PC-9 (cell line): ENCODE measurements around the gene STK32B. TPM values are rescaled to one million over a fixed set of nuclear protein-coding genes. Genes with fewer than 3 reads are reported as not detected.

Experiments used
- BruUV-seq: library from RNA; stranded (reverse); fragments of 400-500 nt; replicated peaks from 2 replicates; lab custom pipeline; 2021; lab: Mats Ljungman, UMichigan
- CTCF ChIA-PET: fragments of 300-600 bp; sonication (Branson Sonifier 250); formaldehyde crosslinking; loops from one replicate; lab custom pipeline; 2022; ENCODE audit warnings: antibody characterized with exemption; lab: Charles Lee
- POLR2A ChIA-PET: fragments of 300-600 bp; sonication (Branson Sonifier 250); formaldehyde crosslinking; loops from one replicate; lab custom pipeline; 2022; ENCODE audit warnings: antibody characterized with exemption; ENCODE audit not compliant: unreplicated experiment; lab: Charles Lee
- DNase-seq, 2 experiments: peaks; one replicate each; pipeline versions ENCODE4 v3.0.0 to v3.0.0-alpha.2; 2015 to 2022; ENCODE audit warnings: mixed read lengths in 1 of 2
- H2AFZ ChIP-seq: fragments of 200-600 bp; sonication (generic); 2 replicates; pipeline ENCODE4 v1.8.1; 2017; ENCODE audit warnings: antibody characterized with exemption
- H3F3A ChIP-seq: fragments of 200-600 bp; sonication (generic); 2 replicates; pipeline ENCODE4 v1.8.1; 2017; ENCODE audit warnings: antibody characterized with exemption, mild to moderate bottlenecking, low read depth; ENCODE audit not compliant: insufficient read depth
- H3K27ac ChIP-seq: fragments of 200-600 bp; sonication (generic); 2 replicates; pipeline ENCODE4 v1.6.1; 2016; ENCODE audit warnings: mixed run types
- H3K27me3 ChIP-seq: fragments of 200-600 bp; sonication (generic); 2 replicates; pipeline ENCODE4 v1.6.1; 2016; ENCODE audit warnings: low read depth, mixed run types; ENCODE audit not compliant: insufficient read depth
- H3K36me3 ChIP-seq: fragments of 200-600 bp; sonication (generic); 2 replicates; pipeline ENCODE4 v1.6.1; 2016; ENCODE audit warnings: low read depth, mixed run types
- H3K4me1 ChIP-seq: fragments of 200-600 bp; sonication (generic); replicated peaks from 2 replicates; pipeline ENCODE4 v1.6.1; 2016; ENCODE audit warnings: mixed run types; ENCODE audit not compliant: insufficient read depth
- H3K4me2 ChIP-seq: fragments of 200-600 bp; sonication (generic); 2 replicates; pipeline ENCODE4 v1.6.1; 2017; ENCODE audit warnings: mixed run types
- H3K4me3 ChIP-seq: fragments of 200-600 bp; sonication (generic); 2 replicates; pipeline ENCODE4 v1.6.1; 2016; ENCODE audit warnings: mixed run types
- H3K79me2 ChIP-seq: fragments of 200-600 bp; sonication (generic); 2 replicates; pipeline ENCODE4 v1.6.1; 2017; ENCODE audit warnings: low read depth, mixed run types
- H3K9me2 ChIP-seq: fragments of 200-600 bp; sonication (generic); 2 replicates; pipeline ENCODE4 v1.8.1; 2017; ENCODE audit warnings: mild to moderate bottlenecking; ENCODE audit not compliant: insufficient read depth
- H3K9me3 ChIP-seq: fragments of 200-600 bp; sonication (generic); 2 replicates; pipeline ENCODE4 v1.8.1; 2016; ENCODE audit warnings: low read depth; ENCODE audit not compliant: insufficient read depth
- H4K20me1 ChIP-seq: fragments of 200-600 bp; sonication (generic); 2 replicates; pipeline ENCODE4 v1.8.1; 2017; ENCODE audit not compliant: insufficient read depth
- EZH2 ChIP-seq: fragments of 200-600 bp; sonication (generic); IDR thresholded peaks from 2 replicates; pipeline ENCODE4 v1.8.0; 2017; ENCODE audit warnings: antibody characterized with exemption, low read depth
- intact Hi-C: fragments of 100-400 bp; cut with micrococcal nuclease; formaldehyde crosslinking; loops from one replicate; pipeline ENCODE4 v1.10.0; 2022; ENCODE audit not compliant: unreplicated experiment
- total RNA-seq: library from RNA; stranded (reverse); gene quantifications from 2 replicates; pipeline ENCODE4 v1.2.3, GENCODE V29; 2021
- TF ChIP-seq, protein P1 (sequence below): fragments of 200-600 bp; sonication (generic); conservative IDR thresholded peaks from 2 replicates; pipeline ENCODE4 v1.6.1; 2017; ENCODE audit warnings: mixed run types, antibody characterized with exemption, mild to moderate bottlenecking, moderate library complexity

The STK32B gene
- total RNA-seq, 1 experiment from 2014 or later = not detected

DNA sequence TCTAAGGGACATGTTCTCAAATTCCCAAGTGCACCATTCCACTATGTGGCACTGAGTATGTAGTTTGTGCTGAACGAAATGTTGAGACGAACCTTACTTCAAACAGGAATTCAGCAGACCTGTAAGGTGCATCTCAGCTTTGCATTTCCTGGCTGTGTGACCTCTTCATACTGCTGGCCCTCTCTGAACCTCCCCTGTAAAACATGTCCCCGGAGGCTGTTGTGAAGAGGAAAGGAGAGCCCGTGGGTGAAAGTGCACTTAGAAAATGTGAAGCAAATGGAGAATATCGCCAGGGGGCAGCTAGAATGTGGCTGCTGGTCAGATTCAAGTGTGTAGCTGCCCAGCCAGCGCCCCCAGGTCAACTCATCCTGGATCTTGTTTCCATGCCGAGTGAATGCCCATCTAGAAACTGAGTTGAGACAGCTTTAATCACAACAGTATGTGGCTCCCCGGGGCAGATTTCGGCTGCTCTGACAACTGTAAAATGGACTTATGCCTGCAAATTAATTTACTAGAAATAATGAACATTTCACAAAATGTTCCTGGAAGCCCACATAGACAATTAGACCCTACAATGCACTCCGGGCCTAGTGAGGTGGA lies 393.7 kb downstream of the STK32B start:
- ChIA-PET CTCF (no interaction called here), POLR2A (no interaction called here)
- no peak for DNase-seq
- Histone ChIP-seq H3K79me2 (no peaks in the 10 kb centered on the region), H4K20me1 (no peaks in the 10 kb centered on the region), H3K27ac (no peak overlapping the region), H3K9me2 (no peaks in the 10 kb centered on the region), H3F3A (no peaks in the 10 kb centered on the region), H2AFZ (no peak overlapping the region), H3K9me3 (no peaks in the 10 kb centered on the region), H3K4me3 (no peak overlapping the region), H3K4me2 (no peak overlapping the region), H3K4me1 (no peaks in the 10 kb centered on the region), H3K36me3 (no peaks in the 10 kb centered on the region), H3K27me3 (no peaks in the 10 kb centered on the region)
- BruUV-seq = no TSS peak
- intact Hi-C loops = no loop called here
- no peak for TF ChIP-seq EZH2

DNA sequence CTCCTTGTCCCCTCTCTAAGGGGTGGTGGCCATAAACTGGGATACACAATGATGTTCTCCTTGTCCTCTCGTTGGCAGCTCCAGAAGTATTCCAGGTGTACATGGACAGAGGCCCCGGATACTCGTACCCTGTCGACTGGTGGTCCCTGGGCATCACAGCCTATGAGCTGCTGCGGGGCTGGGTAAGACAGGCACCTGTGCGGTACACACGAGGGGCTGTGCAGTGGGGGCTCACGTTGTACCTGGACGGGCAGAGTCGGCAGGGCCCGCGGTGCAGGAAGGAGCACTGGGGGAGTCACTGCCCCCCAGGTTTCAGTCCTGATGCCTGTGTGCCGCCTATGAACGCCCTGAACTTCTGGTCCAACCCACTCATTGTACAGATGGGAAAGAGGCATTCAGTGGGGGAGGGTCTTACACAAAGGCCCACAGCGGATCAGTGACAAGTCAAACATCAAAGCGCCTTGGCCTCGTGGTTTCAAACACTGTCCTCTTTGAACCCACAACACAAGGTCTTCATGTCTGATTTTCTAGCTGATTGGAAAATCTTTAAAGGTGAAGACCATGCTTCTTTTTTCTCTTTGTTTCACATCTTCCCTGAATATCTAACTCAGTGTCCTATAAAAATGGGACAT lies 395.4 kb downstream of the STK32B start:
- no peaks in the 10 kb centered on the region for H3K9me3 ChIP-seq
- H4K20me1 ChIP-seq = no peaks in the 10 kb centered on the region
- H3K27me3 ChIP-seq = no peaks in the 10 kb centered on the region
- H3K79me2 ChIP-seq = no peaks in the 10 kb centered on the region
- H3K4me1 ChIP-seq = no peaks in the 10 kb centered on the region
- TF ChIP-seq, protein P1, sequence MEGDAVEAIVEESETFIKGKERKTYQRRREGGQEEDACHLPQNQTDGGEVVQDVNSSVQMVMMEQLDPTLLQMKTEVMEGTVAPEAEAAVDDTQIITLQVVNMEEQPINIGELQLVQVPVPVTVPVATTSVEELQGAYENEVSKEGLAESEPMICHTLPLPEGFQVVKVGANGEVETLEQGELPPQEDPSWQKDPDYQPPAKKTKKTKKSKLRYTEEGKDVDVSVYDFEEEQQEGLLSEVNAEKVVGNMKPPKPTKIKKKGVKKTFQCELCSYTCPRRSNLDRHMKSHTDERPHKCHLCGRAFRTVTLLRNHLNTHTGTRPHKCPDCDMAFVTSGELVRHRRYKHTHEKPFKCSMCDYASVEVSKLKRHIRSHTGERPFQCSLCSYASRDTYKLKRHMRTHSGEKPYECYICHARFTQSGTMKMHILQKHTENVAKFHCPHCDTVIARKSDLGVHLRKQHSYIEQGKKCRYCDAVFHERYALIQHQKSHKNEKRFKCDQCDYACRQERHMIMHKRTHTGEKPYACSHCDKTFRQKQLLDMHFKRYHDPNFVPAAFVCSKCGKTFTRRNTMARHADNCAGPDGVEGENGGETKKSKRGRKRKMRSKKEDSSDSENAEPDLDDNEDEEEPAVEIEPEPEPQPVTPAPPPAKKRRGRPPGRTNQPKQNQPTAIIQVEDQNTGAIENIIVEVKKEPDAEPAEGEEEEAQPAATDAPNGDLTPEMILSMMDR = no peak
- no peak for TF ChIP-seq EZH2
- H3K36me3 ChIP-seq = no peaks in the 10 kb centered on the region
- POLR2A ChIA-PET = no interaction called here
- intact Hi-C loops = no loop called here
- DNase-seq = no peak
- H3F3A ChIP-seq = no peaks in the 10 kb centered on the region
- H3K27ac ChIP-seq = no peak overlapping the region
- CTCF ChIA-PET = no interaction called here
- no peak overlapping the region for H2AFZ ChIP-seq
- no peak overlapping the region for H3K4me3 ChIP-seq
- no peak overlapping the region for H3K4me2 ChIP-seq
- BruUV-seq = no TSS peak
- H3K9me2 ChIP-seq = no peaks in the 10 kb centered on the region

DNA sequence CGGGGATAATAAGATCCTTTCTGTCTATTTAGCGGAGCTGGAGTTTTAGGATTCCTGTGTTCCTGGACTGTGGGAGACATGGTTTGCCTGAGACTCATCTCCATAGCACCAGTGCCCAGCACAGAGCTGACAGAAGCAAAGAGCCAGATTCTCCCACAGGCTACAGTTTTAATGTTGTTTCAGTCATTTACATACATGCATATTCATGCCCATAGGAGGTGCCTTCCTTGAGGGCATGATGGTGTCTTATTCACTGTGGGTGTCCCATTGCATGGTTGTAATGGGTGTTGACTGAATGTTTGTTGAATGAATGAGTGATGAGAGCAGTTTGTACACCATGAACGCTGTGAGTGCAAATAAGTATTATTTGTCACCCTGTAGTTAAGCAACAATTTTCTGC lies 396.5 kb downstream of the STK32B start:
- no peaks in the 10 kb centered on the region for H4K20me1 ChIP-seq
- CTCF ChIA-PET = no interaction called here
- no peaks in the 10 kb centered on the region for H3F3A ChIP-seq
- no peak for DNase-seq
- no TSS peak for BruUV-seq
- H3K27ac ChIP-seq = no peak overlapping the region
- H3K27me3 ChIP-seq = peaks cover 5% of the 10 kb centered on the region; the same call in 1 of the 2 replicates
- no peaks in the 10 kb centered on the region for H3K9me3 ChIP-seq
- no peak overlapping the region for H3K4me3 ChIP-seq
- TF ChIP-seq EZH2 = no peak
- TF ChIP-seq, protein P1 = no peak
- no peaks in the 10 kb centered on the region for H3K4me1 ChIP-seq
- no peaks in the 10 kb centered on the region for H3K79me2 ChIP-seq
- no peak overlapping the region for H2AFZ ChIP-seq
- H3K36me3 ChIP-seq = no peaks in the 10 kb centered on the region
- POLR2A ChIA-PET = no interaction called here
- H3K4me2 ChIP-seq = no peak overlapping the region
- intact Hi-C loops = no loop called here
- no peaks in the 10 kb centered on the region for H3K9me2 ChIP-seq
